Activated CD8-positive, alpha-beta memory T cell treated with anti-CD3 and anti-CD28 coated beads for 48 hours (primary cell): Measurements from ENCODE around the gene GYS2.

ENCODE experiments used
- DNase-seq, 3 experiments: peaks; one replicate each; pipeline ENCODE4 v3.0.0-alpha.2; 2020; ENCODE audit warnings: low read depth in 2 of 3, low spot score in 2 of 3

GYS2 gene

DNA sequence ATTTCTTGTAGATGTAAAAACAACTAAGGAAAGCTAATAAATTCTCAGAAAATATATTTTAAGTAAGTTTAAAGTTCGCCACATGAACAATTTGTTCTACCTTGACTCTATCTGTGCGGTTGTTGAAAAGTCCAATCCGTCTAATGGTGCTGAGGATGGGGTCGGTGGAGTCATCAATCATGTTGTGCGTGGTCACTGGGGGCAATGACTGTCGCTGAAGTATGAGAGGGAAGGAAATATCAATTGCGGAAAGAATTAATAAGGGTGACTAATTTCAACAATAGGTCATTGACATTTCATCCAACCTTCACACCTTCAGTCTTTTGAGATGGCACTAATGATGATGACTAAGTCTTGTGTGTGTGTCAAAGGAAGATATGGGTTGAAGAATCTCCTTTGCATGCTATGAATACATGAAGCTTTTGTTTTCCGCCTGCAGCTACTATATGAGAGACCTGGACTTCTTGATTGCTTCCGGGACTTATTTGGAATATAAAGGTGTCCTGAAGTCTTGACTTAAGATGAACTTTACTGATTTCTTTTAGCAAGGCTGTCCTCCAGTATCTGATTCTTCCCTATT, 46.5 kb downstream of the GYS2 start:
- DNase-seq: no peak

DNA sequence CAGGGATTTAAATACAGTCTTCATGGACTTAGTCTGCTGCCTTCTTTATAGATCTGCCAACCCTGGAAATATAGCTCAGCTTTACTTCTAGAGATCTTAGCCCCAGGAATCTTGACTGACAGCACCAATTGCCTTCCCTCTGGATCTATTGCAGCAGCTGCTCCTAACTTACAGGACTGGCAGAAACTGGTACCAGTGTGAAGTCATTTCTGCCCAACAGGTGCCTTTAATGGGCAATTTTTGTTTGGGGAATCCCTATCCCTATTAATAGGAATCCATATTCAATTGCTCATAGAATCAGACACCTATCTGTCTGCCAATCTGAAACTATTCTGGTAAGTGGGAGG, 51.3 kb downstream of the GYS2 start:
- DNase-seq: no peak

DNA sequence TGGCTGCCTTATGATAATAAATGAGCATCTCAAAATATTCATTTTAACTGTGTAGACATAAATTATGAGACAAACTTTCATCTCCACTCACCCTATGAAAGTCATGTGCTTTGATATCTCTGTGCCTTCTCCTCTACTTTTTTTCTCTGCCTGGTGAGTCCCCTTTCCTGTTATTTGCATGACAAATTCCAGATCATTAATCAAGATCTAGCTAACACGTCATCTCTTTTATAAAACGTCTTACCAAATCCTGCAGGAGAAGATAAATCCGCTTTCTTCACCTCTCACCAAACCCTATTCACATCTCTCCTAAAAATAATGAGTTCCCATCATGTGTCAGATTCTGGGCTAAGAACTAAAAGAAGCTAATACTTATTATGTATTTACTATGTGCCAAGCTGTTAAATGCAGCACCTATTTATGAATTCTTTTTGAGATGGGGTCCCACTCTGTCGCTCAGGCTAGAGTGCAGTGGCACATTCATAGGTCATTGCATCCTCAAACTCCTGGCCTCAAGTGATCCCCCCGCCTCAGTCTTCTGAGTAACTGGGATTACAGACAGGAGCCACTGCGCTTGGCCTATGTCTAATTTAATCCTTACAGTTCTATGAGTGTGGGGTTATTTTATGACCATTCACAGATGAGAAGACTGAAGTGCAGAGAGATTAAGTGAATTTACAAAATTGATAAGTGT, 51.9 kb downstream of the GYS2 start:
- DNase-seq: no peak

DNA sequence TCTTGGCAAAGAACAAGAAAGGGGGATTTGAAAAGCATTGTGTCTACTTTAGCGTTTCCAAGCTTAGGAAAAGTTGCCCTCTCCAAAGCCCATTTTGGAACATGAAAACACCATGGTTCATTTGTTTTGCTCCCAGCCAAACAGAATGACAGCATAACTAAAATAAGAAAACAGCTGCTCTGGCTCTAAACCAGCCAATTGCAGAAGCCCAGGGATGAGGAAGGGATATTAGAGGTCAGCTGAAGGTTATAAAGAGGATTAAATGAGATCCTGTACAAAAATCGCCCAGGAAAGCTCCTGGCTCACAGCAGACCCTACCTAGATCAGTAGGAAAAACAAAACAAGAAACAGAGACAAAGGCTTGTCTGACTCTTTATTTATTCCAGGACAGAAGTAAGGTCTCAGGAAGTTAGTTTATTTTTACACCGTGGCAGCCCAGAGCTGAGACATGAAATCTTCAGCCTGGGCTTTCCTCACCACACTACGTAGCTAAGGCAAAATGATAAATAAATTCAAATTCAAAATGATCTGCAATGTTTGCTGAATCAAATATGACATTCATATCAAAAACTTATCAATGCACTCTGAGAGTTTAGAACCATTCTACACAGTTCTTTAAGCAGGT, 52.7 kb downstream of the GYS2 start:
- DNase-seq: no peak

DNA sequence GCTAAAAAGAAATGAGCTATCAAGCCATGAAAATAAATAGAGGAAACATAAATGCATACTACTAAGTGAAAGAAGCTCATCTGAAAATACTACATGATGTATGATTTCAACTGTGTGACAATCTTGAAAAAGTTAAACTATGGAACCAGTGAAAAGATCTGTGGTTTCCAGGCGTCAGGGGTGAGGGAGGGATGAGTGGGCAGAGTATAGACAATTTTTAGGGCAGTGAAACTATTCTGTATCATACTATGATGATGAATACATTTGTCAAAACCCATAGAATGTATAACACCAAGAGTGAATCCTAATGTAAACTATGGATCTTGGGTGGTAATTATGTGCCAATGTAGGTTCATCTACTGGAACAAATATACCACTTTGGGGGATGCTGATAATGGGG, 57.2 kb downstream of the GYS2 start:
- DNase-seq: no peak

DNA sequence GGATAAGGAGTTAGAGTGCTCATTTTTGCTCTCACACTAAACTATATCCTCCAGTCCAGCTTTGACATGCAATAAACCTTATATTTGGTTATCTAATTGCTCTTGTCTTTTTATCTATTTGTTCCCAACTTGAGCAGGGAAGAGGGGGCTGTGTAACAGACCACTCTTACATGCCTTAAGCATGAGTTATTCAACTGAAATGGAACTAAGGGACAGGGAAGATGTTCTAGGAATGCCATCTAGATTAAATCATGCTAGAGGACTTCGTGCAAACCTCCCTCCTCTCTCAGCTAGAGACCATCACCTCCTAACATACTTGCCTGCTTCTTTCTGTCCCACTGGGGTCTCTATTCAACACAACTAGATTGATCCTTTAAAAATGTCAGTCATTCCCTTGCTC, 57.9 kb downstream of the GYS2 start:
- DNase-seq: no peak

DNA sequence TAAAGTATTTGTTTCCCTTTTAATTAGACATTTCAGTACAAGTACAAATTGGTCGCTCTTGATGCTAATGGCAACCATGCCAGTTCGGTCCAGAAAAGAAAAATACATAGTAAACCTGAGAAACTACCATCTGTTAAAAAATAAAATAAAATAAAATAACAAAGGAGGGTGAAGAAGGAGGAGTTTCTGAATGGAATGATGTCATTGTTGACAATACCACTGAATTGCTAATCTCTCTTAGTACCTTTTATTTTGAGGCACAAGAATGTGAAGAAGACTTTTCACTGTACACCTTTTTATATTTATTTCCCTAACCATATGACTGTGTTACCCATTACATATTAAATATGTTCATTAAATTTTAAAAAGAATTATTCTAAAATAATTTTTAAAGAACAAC, 59.1 kb downstream of the GYS2 start:
- DNase-seq: no peak

DNA sequence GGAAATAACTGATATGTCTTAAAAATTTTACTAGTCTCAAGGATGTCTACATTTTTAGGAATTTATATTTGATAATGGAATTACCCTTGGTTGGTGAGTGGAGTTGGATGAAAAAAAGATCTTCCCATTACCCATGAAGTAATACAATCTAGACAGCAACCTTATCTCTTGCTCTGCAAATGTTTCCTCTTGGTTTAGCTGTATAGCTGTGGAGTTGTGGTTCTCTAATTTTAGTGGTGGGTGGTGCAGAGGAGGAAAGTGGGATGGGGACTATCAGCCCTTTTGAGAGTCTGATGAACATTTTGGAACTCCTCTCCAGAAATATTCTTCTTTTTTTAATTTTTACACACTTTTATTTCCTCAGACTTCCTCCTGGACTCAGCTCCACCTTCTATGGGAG, 61.5 kb downstream of the GYS2 start:
- DNase-seq: no peak

DNA sequence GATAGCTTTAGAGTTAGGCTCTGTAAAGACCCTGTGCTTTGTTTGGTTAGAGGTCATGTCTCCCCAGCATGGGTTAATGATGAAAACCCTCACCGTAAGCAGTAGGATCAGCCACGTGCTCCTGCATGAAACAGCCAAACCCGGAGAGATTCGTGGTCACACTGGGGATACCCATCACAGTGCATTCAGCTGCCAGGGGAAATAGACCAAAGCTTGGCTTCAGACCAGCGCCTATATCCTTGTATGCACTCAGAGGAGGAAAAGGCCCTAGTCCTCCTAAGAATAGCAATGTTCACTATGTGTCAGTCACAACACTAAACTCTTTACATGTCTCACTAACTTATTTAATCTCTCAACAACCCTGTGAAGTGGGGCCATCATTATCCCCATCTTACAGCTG, 62.2 kb downstream of the GYS2 start:
- DNase-seq: no peak

DNA sequence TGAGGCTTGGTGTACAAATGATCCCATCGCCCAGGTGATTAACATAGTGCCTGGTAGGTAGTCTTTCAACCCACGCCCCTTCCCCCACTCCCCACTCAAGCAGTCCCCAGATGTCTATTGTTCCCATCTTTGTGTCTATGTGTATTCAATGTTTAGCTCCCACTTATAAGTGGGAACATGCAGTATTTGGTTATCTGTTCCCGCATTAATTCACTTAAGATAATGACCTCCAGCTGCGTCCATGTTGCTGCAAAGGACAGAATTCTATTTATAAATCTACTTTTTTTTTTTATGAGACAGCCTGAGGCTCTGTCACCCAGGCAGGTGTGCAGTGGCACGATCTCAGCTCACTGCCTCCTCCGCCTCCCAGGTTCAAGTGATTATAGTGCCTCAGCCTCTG, 62.9 kb downstream of the GYS2 start:
- no peak for DNase-seq

DNA sequence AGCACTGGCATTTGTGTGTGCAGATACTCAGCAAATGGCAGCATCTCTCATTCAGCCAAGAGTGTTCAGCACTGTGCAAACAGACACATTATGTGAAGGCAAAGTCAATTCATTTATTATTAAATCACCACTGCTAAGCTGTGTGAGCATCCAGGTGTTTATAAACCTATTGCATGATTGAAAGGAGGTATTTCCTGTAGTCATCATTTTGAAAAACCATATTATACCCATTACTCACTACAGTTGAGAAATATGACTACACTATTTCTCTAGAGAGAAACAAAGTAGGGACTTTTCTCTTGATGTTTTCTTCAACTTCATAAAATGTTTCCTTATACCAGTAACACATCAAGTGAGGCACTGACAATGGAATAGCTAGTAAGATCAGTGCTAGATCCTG, 64.8 kb downstream of the GYS2 start:
- DNase-seq: no peak

DNA sequence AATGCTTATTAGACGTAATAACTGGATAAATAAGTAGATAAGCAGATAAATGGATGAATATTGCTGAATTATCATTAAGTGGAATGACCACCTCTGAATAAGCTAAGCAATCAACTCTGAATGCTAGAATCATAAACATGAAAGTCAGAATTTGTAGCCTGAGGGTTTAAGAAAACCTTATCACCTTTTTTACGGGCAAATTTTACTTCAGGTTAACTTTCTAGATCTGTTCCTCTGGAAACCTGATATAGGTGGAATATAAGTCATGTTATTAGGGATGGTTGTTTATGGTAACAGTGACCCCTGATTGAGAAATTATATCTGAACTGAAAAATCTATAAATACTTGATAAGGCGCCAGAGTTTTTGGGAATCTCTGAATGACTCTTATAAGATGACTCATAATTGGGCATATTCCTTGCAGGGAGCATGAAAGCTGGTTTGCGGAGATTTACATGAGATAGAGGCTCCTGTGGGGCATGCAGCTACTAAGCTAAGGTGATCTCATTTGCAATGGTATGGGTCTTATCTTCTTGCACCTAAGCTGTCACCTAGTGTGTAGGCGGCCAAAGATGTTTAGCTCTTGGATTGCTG, 66.5 kb downstream of the GYS2 start:
- DNase-seq: no peak

DNA sequence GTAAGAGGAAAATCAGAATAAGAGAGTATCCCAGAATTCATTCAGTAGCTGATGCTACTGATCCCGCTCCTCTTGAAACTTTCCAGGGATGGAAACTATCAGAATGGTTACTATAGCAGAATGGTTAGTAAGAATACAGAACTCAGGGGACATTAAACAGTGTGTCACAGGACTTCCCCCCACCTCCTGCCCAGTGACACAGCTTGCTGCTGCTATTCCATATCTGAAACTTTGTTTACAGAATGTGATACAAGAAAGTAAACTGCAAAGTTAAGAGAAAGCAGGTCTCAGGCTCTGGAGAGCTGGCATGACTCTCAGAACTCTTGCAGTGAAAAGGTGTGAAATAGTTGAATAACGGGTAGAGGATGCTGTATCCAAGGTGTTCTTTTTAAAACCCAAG, 75.2 kb downstream of the GYS2 start:
- no peak for DNase-seq

DNA sequence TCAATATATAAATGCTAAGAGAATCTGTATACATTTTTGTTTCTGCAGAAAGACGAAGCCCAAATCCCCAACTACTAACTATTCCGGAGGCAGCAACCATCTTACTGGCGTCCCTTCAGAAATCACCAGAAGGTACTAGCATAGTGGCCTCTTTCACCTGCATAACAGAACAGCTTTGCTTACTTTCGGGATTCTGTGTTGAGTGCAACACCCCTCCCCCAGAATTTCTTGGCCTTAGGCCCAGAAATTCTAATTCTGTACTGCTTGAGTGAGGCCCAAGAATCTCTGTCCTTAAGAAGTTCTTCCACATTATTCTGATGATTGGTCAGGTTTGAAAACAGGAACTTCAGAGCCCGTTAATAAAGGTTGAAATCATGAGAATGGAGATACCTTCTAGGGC, 75.7 kb downstream of the GYS2 start:
- no peak for DNase-seq

DNA sequence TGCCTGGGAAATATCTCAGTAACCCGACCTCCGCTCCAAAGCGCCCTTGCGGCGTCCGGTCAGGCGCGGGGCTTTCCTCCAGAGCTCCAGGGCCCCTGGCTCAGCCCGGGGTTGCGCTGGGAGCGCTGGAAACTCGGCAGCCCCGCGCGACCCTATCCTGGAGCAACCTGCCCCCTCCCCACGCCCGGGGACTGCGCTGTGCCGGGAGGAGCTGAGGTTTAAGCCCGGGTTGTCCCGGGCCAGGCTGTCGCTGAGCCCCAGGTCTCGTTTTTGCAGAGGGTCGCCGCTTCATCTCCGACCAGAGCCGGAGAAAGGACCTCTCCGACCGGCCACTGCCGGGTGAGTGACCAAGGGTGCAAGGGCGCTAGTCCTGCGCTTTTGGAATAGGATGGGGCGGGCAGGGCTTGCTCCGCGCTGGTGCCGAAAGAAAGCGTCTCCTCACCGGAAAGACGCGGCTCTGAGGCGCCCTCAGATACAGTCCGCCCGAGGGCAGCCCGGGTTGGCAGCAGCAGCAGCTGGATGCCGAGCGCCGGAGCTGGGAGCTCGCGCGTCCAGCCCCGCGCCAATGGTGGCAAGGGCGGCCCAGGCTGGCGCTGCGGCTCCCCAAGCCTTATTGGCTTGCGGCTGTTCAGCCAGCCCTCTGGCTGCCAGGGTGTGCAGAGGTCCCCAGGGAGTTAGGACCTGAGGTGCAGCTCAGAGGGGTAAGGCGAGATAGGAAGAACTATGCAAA, 77.0 kb downstream of the GYS2 start:
- peak in 2 of 3 experiments; percentile 12 to 32 for DNase-seq

DNA sequence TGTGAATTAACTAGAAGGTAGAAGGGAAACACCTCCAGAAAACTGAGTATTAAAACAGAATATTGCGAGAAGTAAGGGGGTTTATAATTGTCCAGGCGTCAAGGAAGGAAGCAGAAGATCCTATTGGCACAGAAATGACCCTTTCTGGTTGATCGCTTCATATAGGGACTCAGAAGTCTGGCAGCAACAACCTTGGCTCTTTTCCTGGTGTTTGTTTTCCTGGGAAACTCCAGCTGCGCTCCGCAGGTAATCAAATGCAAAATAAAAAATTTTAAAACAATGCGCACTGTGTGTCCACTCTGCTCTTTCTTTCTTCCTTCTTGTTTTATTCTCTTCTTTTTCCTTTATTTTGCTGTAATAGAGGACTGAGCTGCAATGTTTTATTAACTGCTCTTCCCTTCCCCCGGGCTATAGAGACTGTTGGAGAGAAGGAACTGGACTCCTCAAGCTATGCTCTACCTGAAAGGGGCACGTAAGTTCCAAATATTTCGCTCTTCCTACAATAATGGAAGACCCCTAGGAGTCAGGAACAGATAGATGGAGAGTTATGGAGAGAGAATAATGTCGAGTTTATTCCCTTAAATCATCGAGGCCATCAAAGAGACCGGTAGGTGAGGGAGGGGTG, 77.8 kb downstream of the GYS2 start:
- no peak for DNase-seq

DNA sequence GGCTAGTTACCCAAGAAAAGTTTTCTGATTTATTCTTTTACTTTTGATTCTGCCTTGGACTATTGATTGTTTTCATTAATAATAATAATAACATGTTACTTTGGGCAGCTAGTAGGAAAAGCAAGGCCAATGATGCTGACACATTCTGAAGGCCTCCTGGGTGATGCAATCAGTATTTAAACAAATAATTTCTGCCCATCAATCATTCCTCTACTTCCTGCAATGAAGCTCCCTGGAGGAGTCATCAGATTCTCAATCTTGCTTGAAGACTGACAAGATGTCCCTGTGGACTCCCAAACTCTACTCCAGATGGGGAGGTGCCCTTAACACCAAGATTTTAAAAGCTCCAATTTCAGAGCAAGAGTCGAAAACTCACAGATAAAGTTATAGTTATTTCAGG, 78.6 kb downstream of the GYS2 start, which contains the start of gene SPX:
Gene SPX (plus strand): TSS at position 244 of the 400 bp plus-strand sequence. CDS start 177 bp downstream, outside the sequence.
- no peak for DNase-seq

DNA sequence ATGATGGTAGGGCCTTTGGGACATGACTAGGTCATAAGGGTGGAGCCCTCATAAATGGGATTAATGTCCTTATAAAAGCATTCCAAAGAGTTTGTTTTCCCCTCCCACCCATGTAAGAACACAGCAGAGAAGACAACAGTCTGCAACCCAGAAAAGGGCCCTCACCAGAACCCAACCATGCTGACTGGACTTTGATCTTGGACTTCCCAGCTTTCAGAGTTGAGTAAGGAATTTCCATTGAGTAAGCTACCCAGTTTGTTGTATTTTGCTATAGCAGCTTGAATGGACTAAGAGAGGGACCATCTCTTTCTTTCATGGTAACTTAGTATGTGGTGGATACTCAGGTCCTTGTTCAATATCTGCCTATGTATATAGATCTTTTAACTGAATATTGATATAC, 81.5 kb downstream of the GYS2 start:
- no peak for DNase-seq

DNA sequence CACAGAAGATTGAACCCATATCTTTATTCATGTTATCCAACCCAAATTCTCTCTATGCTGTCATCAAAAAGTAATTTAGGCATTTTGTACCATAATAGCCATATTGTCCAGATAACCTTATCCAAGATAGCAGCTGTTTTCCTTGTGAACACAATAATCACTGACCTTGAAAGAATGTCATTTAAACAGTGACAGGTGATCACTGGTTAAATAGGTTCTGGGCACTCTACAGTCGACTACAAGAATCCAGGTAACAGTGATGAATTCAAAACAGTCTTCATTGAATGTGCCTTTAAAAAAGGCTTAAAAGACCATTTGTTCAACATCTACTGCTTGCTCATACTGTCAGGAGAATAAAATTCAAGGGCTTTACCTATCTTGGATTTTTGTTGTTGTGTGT, 83.1 kb downstream of the GYS2 start:
- no peak for DNase-seq

DNA sequence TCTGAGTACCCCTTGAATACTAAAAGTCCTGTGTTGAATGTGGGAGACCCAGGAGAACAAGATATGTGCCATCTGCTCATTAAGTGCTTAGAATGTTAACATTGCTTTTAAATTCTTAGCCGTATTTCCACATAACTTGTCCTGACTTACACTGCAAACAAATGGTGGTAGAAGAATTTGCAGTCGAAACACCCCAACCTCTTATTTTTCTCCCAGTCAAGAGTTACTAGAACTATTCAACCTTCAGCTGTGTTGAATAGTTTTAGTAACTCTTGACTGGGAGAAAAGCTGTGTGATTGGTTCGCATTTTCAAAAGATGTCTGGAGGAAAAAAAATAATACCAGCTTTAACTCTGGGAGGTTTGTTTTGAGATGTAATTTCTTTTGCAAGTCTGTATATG, 86.2 kb downstream of the GYS2 start:
- no peak for DNase-seq

DNA sequence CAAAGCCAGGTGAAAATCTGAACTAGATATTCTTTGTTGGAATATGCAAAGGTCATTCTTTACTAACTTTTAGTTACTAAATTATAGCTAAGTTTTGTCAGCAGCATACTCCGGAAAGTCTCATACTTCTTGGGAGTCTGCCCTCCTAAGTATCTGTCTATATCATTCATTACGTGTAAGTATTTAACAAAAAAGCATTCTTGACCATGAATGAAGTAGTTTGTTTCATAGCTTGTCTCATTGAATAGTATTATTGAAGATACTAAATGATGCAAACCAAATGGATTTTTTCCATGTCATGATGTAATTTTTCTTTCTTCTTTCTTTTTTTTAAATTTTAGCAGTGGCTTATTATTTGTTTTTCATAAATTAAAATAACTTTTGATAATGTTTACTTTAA, 88.4 kb downstream of the GYS2 start:
- DNase-seq: no peak
